CD4-positive, alpha-beta T cell treated with Interleukin-15 for 1 hour (primary cell): ENCODE results near the gene ECM1.
A peak's percentile ranks its signal among the peaks of the same experiment; 100 is the strongest.

Experiments
- DNase-seq: peaks from one replicate; pipeline ENCODE4 v3.0.0-alpha.2; 2020

Gene ECM1

GRCh38 chr1:150560011-150560438, 52.1 kb downstream of the ECM1 start:
- peak; percentile 75 for DNase-seq

GRCh38 chr1:150560576-150561253, 52.8 kb downstream of the ECM1 start:
- peak; percentile 85 for DNase-seq

GRCh38 chr1:150561254-150561973, 53.5 kb downstream of the ECM1 start:
- DNase-seq = peak; percentile 72

GRCh38 chr1:150561974-150562445, 54.1 kb downstream of the ECM1 start:
- peak; percentile 93 for DNase-seq

- peak; percentile 93 for DNase-seq
These were observed 54.8 kb downstream of the ECM1 start for GRCh38 chr1:150562446-150563339.
